SH-SY5Y (cell line): Measurements from ENCODE around the gene MRPL38.

Experiments
- GATA2 ChIP-seq: IDR thresholded peaks from 2 replicates; pipeline ENCODE4 v1.6.1; 2011; ENCODE audit warnings: mild to moderate bottlenecking, low read depth, low read length
- GATA3 ChIP-seq: IDR thresholded peaks from 2 replicates; pipeline ENCODE4 v1.6.1; 2011; ENCODE audit warnings: low read depth, mild to moderate bottlenecking, low read length, moderate library complexity

DNA sequence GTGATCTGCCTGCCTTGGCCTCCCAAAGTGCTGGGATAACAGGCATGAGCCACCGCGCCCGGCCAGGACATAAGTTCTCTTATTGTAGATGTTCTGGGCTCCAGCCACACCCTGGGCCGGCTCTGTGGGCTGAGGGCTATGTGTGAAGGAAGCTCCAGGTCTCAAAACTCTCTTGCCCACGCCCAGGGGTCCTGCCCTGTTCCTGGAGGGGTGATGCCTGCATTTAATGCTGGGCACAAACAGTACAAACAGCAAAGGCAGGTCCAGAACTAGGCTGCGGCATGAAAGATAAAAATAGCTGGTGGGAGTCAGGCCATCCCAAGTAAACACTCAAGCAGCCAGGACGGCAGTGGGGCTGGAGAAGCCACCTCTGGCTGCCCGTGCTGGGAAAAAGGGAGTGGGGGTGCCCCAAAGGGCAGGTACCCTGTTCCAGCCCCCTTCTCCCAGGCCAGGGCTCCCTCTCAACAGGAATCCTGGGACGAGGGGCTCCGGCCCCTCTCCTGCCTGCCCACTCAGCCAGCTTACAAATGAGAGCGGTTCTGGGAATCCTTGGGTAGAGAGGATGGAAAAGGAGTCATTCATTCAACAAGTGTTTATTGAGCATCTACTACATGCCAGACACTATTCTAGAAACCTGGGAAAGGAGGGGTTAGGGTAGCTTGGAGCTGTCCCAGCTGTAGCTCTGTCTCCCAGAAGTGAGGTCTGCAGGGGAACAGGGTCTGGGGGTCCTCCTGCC is 30.9 kb downstream of the MRPL38 start:
- TF ChIP-seq GATA3 (no peak), GATA2 (no peak)
